GM21576 (cell line): ENCODE measurements around the gene PNMA6E.
"Not testable (repeated sequence)": the region's sequence is repeated elsewhere in the genome, so short reads cannot be mapped to it uniquely, and the experiment has no call there.

Experiments used
- ATAC-seq: cut with Tn5 transposase; IDR thresholded peaks from one replicate; pipeline ENCODE4 v1.9.1; 2021; ENCODE audit warnings: mild to moderate bottlenecking, moderate library complexity; ENCODE audit not compliant: unreplicated experiment

PNMA6E gene

DNA sequence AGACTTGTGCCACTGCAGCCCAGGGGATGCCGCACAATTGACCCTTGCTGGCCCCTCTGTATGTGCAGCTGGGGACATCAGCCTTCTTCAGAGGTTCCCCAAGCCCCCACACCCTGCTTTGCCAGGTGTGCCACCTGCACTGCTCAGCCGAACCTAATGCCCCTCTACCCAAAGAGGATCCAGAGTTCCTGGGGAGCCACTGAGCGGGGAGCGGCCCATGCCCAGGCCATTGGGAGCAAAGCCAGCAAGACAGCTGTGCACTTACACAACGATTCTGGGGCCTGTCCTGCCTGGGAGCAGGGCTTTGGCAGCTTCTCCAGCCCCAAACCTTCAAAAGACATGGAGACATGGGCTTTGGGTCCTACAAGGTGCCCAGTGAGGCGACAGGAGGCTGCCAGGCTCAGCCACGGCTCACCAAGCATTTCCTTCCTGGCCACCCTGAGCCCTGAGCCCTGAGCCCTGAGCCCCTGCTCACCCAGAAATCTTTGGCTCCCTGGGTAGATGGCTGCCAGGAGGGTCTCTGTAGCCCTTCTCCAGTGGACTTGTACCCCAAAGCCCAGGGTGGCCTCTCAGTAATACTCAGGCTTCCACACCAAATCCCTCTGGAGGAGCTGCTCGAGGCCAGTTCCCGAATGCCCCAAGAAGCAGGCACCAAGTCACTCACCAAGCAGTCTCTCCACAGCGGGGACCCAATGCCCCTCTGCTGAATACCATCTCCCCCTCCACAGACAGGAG, 13.0 kb downstream of the PNMA6E start:
- ATAC-seq, result no peak

DNA sequence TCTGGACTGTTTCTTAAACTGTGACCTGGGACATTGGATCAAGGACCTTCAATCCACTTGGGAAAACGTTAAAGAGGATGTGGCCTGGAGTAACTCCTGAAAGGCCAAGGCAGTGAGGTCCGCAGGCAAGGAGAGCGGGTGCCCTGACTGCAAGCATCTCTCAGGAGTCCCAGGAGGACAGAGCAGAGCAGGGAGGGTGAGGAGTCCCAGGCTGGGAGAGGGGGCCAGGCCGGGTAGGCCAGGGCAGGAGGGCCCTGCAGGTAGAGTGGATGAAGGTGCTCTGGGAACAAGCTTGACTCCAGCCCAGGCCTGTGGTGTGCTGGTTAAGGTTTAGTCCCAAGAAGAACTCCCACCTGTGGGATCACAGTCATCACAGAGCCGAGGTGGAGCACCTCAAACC, 13.8 kb downstream of the PNMA6E start:
- ATAC-seq, result no peak

DNA sequence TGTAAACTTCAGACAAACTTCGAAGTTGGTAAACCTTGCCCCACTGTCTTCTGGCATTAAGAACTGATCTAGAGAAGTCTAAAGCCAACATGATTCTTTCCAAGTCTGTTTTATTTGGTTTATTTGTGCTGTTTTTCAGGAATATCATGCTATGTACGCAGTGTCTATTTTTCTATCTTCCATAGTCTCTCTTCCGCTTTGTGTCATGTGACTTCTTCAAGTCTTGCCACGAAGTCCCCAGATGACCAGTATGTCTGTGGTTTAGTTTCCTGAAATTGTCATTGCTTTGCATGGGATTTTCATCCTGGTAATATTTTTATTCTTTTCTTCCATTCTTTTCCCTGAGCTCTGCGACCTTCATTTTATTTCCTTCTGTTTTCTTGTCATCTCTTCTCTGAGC, 15.1 kb downstream of the PNMA6E start:
- ATAC-seq, result no peak

DNA sequence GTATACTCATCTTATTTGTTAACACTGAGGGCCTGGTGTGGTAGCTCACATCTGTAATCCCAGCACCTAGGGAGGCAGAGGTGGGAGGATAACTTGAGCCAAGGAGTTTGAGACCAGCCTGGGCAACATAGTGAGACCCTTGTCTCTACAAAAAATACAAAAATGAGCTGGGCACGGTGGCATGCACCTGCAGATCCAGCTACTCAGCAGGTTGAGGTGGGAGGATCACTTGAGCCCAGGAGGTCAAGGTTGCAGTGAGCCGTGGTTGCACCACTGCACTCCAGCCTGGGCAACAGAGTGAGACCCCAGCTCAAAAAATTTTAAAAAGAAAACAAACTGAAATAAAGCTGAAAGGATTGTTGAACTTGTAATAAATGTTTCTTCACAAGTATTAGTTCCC, 16.2 kb downstream of the PNMA6E start:
- not testable (repeated sequence) for ATAC-seq

DNA sequence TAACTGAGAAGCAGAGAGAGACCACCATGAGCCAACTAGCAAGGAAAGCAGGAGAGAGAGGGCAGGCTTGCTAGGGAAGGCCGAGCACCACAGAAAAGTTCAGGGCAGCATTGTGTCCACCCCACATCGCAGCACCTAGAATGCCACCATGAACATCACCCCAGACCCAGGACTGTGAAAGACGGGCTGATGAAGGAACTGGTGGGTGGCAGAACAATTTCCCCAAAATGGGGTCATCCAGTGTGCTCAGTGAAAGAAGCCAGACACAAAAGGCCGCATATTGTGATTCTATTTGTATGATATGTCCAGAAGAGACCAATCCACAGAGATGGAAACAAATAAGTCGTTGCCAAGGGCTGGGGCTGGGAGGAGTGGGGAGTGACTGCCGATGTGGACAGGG, 16.8 kb downstream of the PNMA6E start:
- ATAC-seq, result no peak

DNA sequence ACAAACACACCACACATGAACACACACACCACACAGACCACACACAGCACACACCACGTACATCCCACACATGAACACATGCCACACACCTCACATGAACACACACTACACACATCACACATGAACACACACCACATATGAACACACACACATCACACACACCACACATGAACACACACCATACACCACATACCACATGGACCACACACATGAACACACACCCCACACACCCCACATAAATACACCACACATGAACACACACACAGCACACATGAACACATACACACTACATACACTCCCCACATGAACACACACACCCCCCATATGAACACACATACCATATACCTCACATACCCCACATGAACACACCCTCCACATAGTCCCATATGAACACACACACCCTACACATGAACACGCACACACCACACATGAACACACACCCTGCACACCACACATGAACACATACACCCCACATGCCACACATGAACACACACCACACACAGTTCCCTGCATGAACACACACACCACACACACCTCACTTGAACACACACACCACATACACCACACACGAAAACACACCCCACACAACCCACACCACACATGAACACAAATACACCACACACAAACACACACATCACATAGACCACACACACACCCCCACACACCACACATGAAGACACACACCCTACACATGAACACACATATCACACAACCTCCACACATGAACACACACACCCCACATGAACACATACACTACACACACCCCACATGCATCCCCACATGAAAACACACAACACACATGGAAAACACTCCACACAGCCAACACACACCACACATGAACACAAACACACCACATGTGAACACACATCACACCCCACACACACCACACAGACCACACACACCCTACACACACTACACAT, 18.3 kb downstream of the PNMA6E start:
- ATAC-seq, result no peak

DNA sequence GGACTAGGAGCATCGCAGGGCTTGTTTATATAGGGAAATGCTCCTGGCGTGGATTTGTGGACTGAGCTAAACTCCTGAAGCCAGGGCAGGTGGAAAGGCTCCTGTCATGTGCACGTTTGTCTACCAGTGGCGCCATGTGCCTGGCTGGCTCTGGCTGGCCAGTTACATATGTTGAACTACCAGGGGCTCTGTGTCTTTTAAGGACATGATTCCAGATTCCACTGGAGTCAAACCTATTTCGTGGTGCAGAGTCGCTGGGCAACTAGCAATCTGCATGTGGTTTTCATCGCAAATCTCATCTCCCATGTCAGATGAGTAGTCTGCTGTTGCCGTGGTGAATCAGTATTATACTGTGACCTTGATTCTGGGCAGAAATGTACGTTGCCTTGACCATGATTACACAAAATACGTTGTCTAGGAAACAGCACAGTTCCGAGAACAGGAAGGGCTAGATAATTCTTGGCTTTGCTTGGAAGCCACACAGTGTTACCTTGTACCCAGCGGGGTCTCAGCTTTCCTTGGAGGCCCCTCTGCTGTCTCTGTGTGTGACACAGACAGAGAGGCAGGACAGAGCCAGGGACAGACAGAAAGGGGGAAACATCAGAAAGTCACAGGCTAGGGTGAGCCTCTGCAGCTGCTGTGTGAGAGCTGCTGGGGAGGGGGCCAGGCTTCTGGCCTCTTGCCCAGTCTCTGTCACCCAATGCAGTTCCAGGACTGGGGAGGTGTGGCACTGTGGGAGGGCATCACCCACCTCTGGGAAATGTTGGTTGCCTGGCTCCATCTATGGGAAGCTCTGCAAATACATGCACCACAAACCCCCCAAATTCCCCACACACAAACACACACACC, 19.2 kb downstream of the PNMA6E start:
- no peak for ATAC-seq

DNA sequence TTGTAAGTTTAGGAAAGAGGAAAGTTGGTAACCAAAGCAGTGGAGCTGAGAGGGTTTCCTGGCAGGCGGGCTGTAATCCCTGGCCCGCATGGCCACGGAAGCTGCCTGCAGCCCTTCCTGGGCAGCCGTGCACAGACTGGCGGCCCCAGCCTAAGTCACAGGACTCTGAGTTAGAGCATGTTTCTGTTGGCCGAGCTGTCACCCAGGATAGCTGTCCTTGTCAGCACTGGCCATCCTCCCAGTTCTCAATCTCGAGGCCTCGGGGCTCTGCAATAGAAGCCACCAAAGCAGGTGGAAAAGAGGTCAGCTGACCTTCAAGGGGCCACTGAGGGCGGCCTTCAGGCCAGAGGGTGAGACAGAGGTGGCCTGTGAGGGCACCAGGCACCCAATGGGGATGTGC, 20.5 kb downstream of the PNMA6E start:
- ATAC-seq, result no peak

DNA sequence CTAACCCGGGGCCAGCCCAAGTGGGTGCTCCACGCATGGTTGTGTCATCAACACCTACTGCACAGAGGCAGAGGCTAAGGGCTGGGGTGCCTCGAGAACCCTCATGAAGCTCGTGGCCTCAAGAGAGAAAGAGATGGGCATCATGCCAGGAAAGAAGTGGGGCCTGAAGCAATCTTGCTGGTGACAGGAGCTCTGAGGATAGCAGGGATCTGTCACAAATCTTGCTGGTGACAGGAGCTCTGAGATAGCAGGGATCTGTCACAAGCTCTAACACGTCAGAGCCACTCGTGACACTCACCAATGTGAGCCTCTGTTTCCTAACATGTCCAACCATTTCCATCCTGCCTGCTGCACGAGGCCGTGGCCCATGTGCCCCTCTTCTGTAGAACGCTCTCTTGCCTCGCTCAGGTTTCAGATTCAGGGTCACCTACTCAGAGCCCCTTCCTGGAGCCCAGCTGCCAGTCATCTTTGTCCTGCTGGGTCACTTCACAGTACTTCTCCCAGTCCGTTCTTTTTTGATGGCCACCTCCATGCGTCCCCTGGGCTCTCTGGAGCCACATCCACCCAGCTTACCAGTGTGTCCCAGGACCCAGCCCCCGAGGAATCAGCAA, 21.1 kb downstream of the PNMA6E start:
- ATAC-seq, result no peak

DNA sequence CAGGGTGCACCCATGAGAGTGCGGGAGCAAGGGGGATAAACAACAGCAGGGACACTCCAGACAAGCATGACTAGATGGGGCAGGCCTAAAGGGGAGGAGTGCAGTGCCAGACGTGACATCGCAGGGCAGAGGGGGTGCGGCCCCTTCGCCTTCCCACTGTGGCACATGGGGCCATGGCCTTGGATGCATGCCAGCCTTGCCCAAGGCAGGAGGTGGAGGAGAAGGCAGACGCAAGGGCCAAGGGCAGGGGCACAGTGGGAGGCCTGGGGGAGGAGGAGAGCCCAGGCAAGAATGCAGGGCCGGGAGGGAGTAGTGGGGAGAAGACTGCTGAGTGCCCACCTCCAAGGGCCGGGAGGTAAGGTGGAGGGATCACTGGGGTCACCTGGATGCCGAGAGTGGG, 21.6 kb downstream of the PNMA6E start:
- no peak for ATAC-seq

DNA sequence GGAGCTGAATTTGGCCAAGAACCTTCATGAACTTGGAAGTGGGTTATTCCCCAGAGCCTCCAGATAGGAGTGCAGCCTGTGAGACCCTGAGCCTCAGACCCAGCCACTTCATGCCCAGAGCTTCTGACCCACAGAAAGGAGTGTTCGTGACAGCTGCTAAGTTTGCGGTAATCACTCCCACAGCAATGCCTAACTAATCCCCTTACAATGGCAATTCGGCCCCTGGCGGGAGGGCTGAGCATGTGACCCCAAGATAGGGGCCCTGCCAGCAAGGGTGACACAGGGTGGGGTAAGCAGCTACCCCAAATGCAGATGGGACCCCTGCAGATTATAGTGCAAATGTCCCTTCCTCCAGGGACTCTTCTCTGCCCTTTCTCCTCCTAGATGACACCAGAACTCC, 22.5 kb downstream of the PNMA6E start:
- ATAC-seq, result no peak

DNA sequence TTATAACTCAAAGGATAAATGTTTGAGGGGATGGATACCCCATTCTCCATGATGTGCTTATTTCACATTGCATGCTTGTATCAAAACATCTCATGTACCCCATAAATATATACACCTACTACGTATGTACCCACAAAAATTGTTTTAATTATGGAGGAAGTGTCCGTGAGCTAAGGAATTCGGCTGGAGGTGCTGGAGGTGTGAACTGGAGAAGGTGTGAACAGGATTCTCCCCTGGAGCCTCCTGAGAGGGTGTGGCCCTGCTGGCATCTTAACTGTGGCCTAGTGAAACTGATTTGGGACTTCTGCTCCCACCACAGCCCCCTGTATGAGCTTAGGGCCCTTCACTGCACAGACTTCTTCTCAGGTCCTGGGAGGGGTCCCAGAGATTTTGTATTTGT, 23.4 kb downstream of the PNMA6E start:
- no peak for ATAC-seq

DNA sequence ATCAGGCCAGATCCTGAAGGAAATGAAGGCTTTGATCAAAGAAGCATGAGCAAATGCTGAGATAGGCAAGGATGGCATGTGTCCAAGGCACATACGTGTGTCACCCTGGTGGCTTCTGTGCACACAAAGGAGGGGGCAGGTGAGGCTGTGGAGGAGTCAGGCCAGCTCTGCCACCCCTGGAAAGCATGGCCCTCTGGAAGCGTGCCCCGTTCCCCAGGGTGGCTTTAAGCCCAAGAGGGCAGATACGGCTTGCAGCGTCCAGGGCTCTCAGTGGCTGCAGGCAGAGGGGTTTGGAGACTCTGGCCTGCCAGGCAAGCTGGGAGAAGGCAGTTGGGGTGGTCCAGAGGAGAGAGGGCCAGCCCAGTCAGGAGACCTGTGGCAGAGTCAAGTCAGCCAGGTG, 25.6 kb downstream of the PNMA6E start:
- no peak for ATAC-seq

DNA sequence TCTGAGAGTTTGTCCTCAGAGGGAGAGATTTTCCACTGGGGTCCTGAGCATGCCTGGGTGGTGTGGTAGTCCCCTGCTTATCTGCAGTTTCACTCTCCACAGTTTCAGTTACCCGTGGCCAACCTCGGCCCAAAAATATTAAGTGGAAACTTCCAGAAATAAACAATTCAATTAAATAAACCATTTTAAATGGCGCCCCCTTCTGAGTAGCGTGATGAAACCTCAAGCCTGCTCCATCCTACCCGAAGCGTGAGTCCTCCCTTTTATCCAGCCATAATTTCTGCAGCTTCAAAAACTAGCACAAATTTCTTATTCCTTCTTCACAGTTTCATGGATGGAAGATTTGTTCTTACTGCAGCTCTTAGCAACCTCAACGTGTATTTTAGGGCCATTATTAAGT, 26.7 kb downstream of the PNMA6E start:
- ATAC-seq, result no peak

DNA sequence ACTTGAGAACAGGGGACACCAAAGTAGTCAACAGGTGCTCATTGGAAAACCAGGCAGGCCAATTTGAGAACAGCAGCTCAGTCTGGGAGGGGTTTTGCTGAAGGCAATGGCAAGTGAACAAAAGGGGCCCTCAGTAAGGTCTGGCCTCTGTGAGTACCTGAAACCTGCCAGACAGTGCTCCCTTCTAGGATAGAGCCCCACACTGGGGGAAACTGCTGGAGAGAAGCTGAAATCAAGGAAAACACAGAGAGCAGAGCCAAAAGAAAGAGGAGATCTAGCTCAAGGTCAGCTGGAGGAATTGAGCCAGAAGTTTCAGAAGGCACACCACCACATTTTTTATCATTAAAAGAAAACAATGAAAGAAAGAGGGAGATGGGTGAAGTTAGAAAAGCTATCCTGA, 28.2 kb downstream of the PNMA6E start:
- ATAC-seq, result no peak

DNA sequence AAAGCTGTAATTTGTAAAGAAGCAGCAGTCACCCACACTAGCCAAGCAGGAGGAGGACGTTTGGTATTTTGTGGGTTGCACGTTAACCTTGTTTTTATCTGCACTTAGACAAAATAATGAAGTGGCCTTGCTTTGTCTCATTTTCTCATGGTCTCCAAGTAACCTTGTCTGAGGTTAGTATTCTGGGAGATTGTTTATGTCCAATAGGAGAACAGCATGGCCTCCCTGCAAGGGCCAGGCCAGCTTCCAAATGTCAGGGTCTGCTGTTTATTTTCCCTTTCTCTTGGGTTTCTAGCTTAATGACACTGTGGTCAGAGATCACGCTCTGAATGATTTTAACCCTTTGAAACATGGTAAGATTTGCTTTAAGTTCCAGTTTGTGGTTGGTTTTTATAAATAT, 29.9 kb downstream of the PNMA6E start:
- ATAC-seq, result no peak

DNA sequence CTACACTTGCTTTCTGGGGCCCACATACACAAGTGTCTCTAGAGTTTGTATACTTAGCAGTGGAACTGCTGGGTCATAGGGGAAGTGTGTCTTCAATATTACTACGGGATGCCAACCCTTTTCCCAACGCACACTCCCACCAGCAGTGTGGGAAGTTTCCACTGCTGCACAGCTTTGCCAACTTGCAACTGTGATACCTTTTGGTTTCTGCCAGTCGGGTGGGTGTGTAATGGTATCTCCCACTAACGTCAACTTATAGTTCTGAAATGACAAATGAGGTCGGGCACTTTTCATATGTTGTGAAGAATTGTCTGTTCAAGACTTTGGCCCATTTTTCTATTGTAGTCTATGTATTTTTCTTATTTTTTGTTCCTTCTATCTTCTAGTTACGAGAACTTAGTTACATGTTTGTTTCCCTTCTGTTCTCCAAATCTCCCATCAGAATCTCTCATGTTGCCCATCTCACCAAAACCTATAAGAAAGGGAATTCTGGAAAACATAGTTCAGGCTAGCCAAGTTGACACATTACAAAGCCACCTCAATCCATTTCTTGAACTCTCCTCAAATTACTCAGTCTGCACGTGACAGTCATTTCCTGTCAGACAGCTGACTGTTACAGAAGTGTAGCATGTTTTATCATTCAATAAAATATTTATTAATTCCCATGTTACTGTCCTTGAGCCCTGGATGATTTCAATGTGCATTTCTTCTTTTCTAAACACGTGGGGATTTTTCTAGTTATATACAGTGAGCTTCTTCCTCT, 30.7 kb downstream of the PNMA6E start:
- no peak for ATAC-seq

DNA sequence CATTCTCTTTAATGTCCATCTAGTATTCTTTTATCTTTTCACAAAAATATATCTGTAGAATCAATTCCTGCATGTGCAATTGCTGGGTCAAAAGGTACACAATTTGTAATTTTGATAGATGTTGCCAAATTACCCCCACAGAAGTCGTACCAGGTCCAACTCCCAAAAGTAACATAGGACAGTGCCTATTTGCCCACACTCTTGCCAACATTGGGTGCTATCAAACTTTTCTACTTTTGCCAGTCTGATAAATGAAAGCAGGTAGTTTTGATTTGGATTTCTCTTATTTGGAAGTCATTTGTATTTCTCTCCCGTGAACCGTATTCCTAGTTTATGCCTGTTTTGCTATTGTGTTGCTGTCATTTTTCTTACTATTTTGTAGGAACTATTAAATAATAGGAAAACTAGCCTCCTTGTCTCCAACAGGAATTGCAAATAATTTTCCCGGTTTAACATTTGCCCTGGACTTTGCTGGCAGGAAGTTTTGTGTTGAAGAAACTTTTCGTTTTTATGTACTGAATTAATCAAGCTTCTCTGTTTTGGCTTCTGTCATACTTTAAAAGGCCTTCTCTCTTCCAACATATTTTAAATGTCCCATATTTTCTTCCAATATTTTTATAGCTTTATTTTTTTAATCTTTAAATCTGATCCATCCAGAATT, 34.1 kb downstream of the PNMA6E start:
- ATAC-seq, result no peak

DNA sequence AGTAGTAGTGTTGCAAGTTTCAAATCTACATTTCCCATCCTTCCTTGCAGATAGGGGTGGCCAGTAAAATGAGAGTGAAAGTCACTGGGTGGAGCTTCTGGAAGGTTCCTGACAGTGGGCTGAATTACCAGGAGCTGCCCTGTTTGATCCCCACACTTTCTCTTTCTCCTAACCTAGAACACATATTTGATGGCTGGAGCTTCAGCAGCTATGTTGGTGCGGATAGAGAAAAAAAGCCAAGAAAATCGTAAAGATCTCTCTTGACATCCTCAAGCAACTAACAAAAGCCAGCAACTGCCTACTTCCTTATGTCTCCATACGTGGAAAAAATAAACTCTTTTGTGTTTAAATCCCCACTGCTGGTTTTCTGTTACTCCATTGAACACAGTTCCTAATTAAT, 35.0 kb downstream of the PNMA6E start:
- ATAC-seq, result no peak

DNA sequence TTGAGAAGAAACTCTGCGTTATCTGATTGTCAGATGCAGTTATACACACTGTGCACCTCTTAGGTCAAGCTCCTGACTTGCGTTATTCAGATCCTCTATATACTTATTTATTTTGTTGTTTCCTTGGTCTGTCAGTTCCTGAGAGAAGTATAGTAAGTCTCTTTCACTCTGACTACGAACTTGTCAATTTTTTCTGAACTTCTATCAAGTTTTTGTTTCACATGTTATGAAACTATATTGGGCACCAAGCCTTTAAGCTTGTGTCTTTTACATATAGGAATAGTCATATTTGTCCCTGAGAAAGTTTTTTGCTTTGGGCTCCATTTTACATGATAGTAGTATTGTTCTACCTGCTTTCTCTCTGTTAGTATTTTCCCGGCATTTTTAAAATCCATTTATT, 35.5 kb downstream of the PNMA6E start:
- ATAC-seq, result peak; percentile 60
